ENCODE results near the gene PLPPR2.
"Not testable (repeated sequence)": the region's sequence is repeated elsewhere in the genome, so short reads cannot be mapped to it uniquely, and the experiment has no call there.

The PLPPR2 gene, protein sequence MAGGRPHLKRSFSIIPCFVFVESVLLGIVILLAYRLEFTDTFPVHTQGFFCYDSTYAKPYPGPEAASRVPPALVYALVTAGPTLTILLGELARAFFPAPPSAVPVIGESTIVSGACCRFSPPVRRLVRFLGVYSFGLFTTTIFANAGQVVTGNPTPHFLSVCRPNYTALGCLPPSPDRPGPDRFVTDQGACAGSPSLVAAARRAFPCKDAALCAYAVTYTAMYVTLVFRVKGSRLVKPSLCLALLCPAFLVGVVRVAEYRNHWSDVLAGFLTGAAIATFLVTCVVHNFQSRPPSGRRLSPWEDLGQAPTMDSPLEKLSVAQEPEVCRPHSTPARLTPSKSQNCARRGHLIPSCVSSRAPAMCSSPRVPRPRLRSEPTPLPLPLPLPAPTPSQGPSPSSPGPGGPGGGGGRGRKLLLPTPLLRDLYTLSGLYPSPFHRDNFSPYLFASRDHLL

GRCh38 chr19:11355160-11356073 lies at the start of gene PLPPR2:
Gene PLPPR2 (plus strand): TSS chr19:11355432. CDS start chr19:11357674, 2,242 bp downstream.
- ATAC-seq (peak; percentile 85), DNase-seq (peak; percentile 77 to 80)
- H3K27ac Mint-ChIP-seq = peak within 1 kb of the TSS; percentile 31 to 79
- H3K9me3 Mint-ChIP-seq = no peaks in the 10 kb centered on the region
- peaks cover 19% of the 10 kb centered on the region for H3K27me3 Mint-ChIP-seq
- H3K4me3 Mint-ChIP-seq = peak within 1 kb of the TSS; percentile 59 to 62
- peaks cover 17% of the 10 kb centered on the region for H3K4me1 Mint-ChIP-seq

DNA sequence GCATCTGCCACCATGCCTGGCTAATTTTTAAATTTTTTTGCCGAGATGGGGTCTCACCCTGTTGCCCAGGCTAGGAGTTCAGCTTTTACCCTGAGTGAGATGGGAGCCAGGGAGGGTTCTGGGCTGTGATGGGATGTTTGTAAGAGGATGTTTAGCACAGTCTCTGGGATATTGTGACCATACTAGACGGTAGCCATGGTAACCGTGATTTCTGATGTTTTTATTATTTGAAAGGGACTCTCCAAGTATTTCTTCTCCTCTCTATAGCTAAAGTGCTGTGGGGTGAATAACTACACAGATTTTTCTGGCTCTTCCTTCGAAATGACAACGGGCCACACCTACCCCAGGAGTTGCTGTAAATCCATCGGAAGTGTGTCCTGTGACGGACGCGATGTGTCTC lies 48.9 kb upstream of the PLPPR2 start:
- no peak for ATAC-seq
- Mint-ChIP-seq H3K4me1 (no peaks in the 10 kb centered on the region), H3K27me3 (peaks cover 14% of the 10 kb centered on the region), H3K9me3 (no peaks in the 10 kb centered on the region), H3K27ac (no peak overlapping the region), H3K4me3 (no peak overlapping the region)
- DNase-seq = no peak

DNA sequence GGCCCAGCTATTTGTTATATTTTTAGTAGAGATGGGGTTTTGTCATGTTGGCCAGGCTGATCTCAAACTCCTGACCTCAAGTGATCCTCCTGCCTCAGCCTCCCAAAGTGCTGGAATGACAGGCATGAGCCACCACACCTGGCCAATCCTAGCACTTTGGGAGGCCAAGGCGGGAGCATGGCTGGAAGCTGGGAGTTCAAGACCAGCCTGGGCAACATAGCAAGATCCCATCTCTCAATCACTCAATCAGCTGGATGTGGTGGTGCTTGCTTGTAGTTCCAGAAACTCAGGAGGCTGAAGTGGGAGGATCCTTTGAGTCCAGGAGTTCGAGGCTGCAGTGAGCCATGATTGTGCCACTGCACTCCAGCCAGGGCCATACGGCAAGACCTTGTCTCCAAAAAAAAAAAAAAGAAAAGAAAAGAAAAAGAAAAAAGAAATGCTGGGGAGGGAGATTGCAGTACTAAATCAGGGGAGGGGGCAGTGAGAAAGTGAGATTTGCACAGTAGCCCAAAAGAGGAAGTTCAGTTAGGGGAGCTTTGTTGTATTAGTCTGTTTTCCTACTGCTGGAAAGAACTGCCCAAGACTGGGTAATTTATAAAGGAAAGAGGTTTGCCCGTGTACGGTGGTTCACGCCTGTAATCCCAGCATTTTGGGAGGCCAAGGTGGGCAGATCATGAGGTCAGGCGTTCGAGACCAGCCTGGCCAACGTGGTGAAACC lies 34.8 kb upstream of the PLPPR2 start:
- not testable (repeated sequence) for DNase-seq, H3K9me3 Mint-ChIP-seq, ATAC-seq, H3K4me3 Mint-ChIP-seq
- Mint-ChIP-seq H3K4me1 (peaks cover 26% of the 10 kb centered on the region), H3K27me3 (peaks cover 48% of the 10 kb centered on the region), H3K27ac (peak overlapping the region in 1 of 2 donors; percentile 14)

GRCh38 chr19:11321191-11322126 lies 33.8 kb upstream of the PLPPR2 start:
- ATAC-seq (no peak), DNase-seq (no peak)
- Mint-ChIP-seq H3K27ac (peak overlapping the region in 1 of 2 donors; percentile 63), H3K9me3 (no peaks in the 10 kb centered on the region), H3K4me3 (no peak overlapping the region), H3K4me1 (peaks cover 26% of the 10 kb centered on the region), H3K27me3 (peaks cover 48% of the 10 kb centered on the region)

- ATAC-seq (no peak), DNase-seq (no peak)
- Mint-ChIP-seq H3K27ac (no peak overlapping the region), H3K27me3 (peaks cover 48% of the 10 kb centered on the region), H3K4me3 (no peak overlapping the region), H3K9me3 (no peaks in the 10 kb centered on the region), H3K4me1 (peaks cover 26% of the 10 kb centered on the region)
Measured at GRCh38 chr19:11322269-11323024, 32.8 kb upstream of the PLPPR2 start.

DNA sequence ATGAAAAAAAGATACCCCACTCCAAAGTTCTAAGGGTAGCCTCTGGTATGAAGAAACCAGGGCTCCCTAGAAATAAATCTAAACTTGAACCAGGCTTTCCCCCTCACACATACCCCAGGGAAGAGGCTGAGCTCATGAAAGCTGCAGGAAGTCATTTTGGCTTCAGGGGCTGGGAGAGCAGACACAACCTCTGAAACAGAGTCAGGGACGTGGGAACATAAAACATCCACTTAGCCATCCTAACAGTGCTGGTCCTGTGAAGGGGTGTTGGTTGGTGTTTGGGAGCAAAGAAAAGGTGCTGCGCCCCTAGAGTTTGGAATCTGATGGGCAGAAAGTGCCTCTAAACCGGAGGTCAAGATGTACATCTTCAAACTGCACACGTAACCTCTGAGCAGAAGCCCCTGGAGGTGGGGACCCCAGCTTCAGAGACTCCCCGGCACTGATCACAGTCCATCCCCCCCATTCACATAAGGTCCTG lies 31.6 kb upstream of the PLPPR2 start:
- H3K27me3 Mint-ChIP-seq = peaks cover 40% of the 10 kb centered on the region
- no peaks in the 10 kb centered on the region for H3K9me3 Mint-ChIP-seq
- ATAC-seq (peak; percentile 13), DNase-seq (no peak)
- peaks cover 26% of the 10 kb centered on the region for H3K4me1 Mint-ChIP-seq
- peak overlapping the region; percentile 75 to 77 for H3K4me3 Mint-ChIP-seq
- peak overlapping the region; percentile 96 for H3K27ac Mint-ChIP-seq

GRCh38 chr19:11324079-11324661 lies 31.1 kb upstream of the PLPPR2 start:
- peaks cover 26% of the 10 kb centered on the region for H3K4me1 Mint-ChIP-seq
- H3K4me3 Mint-ChIP-seq = peak overlapping the region; percentile 75 to 77
- DNase-seq = peak; percentile 36 to 75
- H3K9me3 Mint-ChIP-seq = no peaks in the 10 kb centered on the region
- peaks cover 34% of the 10 kb centered on the region for H3K27me3 Mint-ChIP-seq
- ATAC-seq = peak; percentile 93
- H3K27ac Mint-ChIP-seq = peak overlapping the region; percentile 96

DNA sequence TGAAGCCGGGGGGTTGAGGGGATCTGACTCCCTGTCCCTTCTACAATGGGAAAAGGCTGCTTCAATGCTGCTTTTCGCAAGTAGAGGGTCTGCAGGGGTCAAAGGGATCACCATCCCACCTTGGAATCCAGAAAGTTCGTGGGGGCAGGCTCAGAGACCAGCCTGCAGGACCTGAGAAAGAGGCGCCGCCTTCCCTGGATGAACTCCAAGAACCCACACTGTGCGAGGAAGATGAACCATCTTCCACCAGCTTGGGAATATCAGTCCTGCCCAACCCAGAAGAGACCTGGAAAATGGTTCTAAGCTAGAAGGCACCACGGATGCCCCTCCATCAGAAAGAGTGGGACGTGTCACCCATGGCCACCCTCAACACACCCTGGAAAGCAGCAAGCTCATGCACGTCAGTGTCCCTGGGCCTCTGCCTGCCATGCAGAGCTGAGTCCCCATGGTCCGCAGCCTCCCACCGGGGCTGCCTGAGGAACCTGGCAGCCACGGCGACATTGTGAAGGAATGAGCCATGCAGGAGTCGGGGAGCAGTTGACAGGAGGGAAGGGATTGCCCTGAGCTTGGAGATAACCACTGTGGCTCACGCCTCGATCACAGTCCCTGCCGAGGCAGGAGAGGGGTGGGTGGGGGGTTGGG lies 30.4 kb upstream of the PLPPR2 start:
- no peaks in the 10 kb centered on the region for H3K9me3 Mint-ChIP-seq
- peak overlapping the region; percentile 96 for H3K27ac Mint-ChIP-seq
- H3K27me3 Mint-ChIP-seq = peaks cover 29% of the 10 kb centered on the region
- H3K4me3 Mint-ChIP-seq = peak overlapping the region; percentile 75 to 77
- DNase-seq = no peak
- no peak for ATAC-seq
- H3K4me1 Mint-ChIP-seq = peaks cover 26% of the 10 kb centered on the region

DNA sequence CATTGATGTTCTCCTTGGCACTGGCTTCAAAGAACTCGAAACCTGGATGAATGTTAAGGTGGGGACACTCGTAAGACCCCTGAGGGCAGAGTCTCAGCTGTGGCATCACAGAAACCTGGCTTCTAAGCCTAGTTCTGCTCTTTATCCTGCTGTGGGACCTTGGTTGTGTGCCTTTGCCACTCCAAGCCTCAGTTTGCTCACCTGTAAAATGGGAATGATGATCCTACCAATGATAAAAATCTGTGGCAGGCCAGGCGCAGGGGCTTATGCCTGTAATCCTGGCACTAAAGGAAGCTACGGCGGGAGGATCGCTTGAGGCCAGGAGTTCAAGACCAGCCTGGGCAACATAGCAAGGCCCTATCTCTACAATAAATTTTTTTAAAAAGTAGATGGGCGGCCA lies 29.7 kb upstream of the PLPPR2 start:
- Mint-ChIP-seq H3K27ac (no peak overlapping the region), H3K9me3 (no peaks in the 10 kb centered on the region), H3K4me3 (no peak overlapping the region), H3K4me1 (peaks cover 26% of the 10 kb centered on the region), H3K27me3 (peaks cover 23% of the 10 kb centered on the region)
- DNase-seq = no peak
- no peak for ATAC-seq

- Mint-ChIP-seq H3K9me3 (peaks cover 0 to under 1% of the 10 kb centered on the region in 2 donors), H3K4me1 (no peaks in the 10 kb centered on the region), H3K4me3 (no peak overlapping the region), H3K27ac (no peak overlapping the region), H3K27me3 (no peaks in the 10 kb centered on the region)
- no peak for DNase-seq
- no peak for ATAC-seq
Measured at GRCh38 chr19:11330127-11330526, 25.1 kb upstream of the PLPPR2 start.

DNA sequence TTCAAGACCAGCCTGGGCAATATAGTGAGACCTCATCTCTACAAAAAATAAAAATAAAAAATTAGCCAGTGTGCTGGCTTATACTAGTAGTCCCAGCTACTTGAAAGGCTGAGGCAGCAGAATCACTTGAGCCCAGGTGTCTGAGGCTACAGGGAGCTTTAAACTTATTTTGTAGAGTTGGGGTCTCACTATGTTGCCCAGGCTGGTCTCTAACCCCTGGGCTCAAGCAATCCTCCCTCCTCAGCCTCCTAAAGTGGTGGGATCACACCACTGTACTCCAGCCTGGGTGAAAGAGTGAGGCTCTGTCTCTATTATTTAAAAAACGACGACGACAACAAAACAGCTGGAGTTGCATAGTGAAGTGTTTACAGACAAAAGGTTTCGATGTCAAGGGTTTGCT lies 23.7 kb upstream of the PLPPR2 start:
- no peak overlapping the region for H3K27ac Mint-ChIP-seq
- peaks cover 0 to 6% of the 10 kb centered on the region in 2 donors for H3K9me3 Mint-ChIP-seq
- no peaks in the 10 kb centered on the region for H3K27me3 Mint-ChIP-seq
- DNase-seq (no peak), ATAC-seq (no peak)
- H3K4me1 Mint-ChIP-seq = no peaks in the 10 kb centered on the region
- no peak overlapping the region for H3K4me3 Mint-ChIP-seq

GRCh38 chr19:11332822-11333221 lies 22.4 kb upstream of the PLPPR2 start:
- Mint-ChIP-seq H3K27me3 (no peaks in the 10 kb centered on the region), H3K4me1 (peaks cover 9% of the 10 kb centered on the region), H3K27ac (no peak overlapping the region), H3K4me3 (no peak overlapping the region), H3K9me3 (peaks cover 0 to 6% of the 10 kb centered on the region in 2 donors)
- ATAC-seq (no peak), DNase-seq (no peak)

GRCh38 chr19:11333838-11334237 lies 21.4 kb upstream of the PLPPR2 start:
- ATAC-seq, H3K9me3 Mint-ChIP-seq, H3K27me3 Mint-ChIP-seq, H3K27ac Mint-ChIP-seq, H3K4me3 Mint-ChIP-seq, DNase-seq: not testable (repeated sequence)
- H3K4me1 Mint-ChIP-seq = peaks cover 19% of the 10 kb centered on the region

Measured in stimulated activated naive CD8-positive, alpha-beta T cell treated with anti-CD3 and anti-CD28 coated beads, Interleukin-15, amount 100 ng/mL, for 72 hours (primary cell).